Peyer's patch (tissue), 4 donors: ENCODE results near the gene PTP4A2. TPM values are rescaled to one million over a fixed set of nuclear protein-coding genes. Genes with fewer than 3 reads are reported as not detected.

Experiments
- DNase-seq, 3 donors: peaks; one replicate each; pipeline ENCODE4 v3.0.0-alpha.2; 2017 to 2019
- H3K27ac ChIP-seq, 4 donors: fragments of 200-600 bp; sonication (generic); one replicate each; pipeline ENCODE4 v1.5.1; 2016 to 2019
- H3K27me3 ChIP-seq, 2 donors: fragments of 200-600 bp; sonication (generic); one replicate each; pipeline ENCODE4 v1.5.1; 2019
- H3K36me3 ChIP-seq, 3 donors: fragments of 200-600 bp; sonication (generic); one replicate each; pipeline ENCODE4 v1.5.1; 2016 to 2019
- H3K4me1 ChIP-seq, 4 donors: fragments of 200-600 bp; sonication (generic); one replicate each; pipeline ENCODE4 v1.5.1; 2016 to 2019
- H3K4me3 ChIP-seq, 4 donors: fragments of 200-600 bp; sonication (generic); 1 replicate in 3 of 4; 2 replicates in 1 of 4; pipeline ENCODE4 v1.5.1; 2016 to 2019; ENCODE audit warnings: mild to moderate bottlenecking in 1 of 4
- H3K9me3 ChIP-seq, 4 donors: fragments of 200-600 bp; sonication (generic); one replicate each; pipeline ENCODE4 v1.5.1; 2016 to 2019; ENCODE audit warnings: mild to moderate bottlenecking in 1 of 4
- POLR2A ChIP-seq, 2 donors: fragments of 450-650 bp; IDR thresholded peaks; one replicate each; pipeline ENCODE4 v1.5.1; 2017; ENCODE audit warnings: antibody characterized with exemption in 2 of 2, mild to moderate bottlenecking in 2 of 2, moderate library complexity in 2 of 2
- total RNA-seq, 4 donors: library from RNA; depleted of rRNA; stranded (reverse); fragments of >200 nt; gene quantifications; one replicate each; pipeline ENCODE4 v1.1.0, GENCODE V29; 2016
- TF ChIP-seq, protein P1 (sequence below), 6 experiments: fragments of 450-650 bp in 4 of 6; fragments of 200-600 bp in 2 of 6; sonication (generic) in 1 of 6; IDR thresholded peaks; one replicate each; pipeline ENCODE4 v1.5.1; 2017 to 2019; ENCODE audit warnings: antibody characterized with exemption in 6 of 6, mild to moderate bottlenecking in 3 of 6, moderate library complexity in 1 of 6

Gene PTP4A2
- total RNA-seq, 4 donors from 2014 or later = 103 to 165 (median 122) TPM

DNA sequence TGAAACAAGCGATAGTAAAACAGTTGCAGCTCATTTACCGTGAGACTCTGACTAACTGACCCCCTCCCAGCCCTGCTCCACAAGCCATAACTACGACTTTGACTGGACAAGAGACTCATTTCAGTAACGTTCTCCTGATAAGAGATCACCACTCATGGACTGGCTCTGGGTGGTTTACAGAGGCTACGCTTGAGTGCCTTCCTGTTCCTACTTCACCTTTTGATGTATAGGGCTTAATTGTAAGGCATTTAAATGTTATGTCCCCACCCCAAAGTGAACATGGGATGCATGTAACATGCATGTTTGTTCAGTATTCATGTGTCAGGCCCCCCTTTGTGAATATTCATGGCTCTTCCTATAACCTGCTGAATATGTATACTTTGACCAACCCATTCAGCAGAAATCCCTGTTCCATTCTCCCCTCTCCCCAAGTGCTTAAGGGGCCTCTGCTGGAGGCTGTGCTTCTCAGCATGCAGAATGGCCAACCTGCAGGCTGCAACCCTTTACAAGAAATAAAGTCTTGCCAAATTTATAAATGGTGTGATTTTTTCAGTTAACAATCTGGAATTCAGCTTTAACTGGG lies 71.6 kb downstream of the PTP4A2 start:
- no peak overlapping the region for H3K4me3 ChIP-seq
- H3K27me3 ChIP-seq = no peaks in the 10 kb centered on the region
- no peaks in the 10 kb centered on the region for H3K4me1 ChIP-seq
- H3K27ac ChIP-seq = no peak overlapping the region
- no peak for DNase-seq
- TF ChIP-seq, protein P1, sequence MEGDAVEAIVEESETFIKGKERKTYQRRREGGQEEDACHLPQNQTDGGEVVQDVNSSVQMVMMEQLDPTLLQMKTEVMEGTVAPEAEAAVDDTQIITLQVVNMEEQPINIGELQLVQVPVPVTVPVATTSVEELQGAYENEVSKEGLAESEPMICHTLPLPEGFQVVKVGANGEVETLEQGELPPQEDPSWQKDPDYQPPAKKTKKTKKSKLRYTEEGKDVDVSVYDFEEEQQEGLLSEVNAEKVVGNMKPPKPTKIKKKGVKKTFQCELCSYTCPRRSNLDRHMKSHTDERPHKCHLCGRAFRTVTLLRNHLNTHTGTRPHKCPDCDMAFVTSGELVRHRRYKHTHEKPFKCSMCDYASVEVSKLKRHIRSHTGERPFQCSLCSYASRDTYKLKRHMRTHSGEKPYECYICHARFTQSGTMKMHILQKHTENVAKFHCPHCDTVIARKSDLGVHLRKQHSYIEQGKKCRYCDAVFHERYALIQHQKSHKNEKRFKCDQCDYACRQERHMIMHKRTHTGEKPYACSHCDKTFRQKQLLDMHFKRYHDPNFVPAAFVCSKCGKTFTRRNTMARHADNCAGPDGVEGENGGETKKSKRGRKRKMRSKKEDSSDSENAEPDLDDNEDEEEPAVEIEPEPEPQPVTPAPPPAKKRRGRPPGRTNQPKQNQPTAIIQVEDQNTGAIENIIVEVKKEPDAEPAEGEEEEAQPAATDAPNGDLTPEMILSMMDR (IDR thresholded peaks at IDR 0.05) = no peak
- TF ChIP-seq POLR2A (IDR thresholded peaks at IDR 0.05) = no peak
- no peaks in the 10 kb centered on the region for H3K9me3 ChIP-seq
- no peaks in the 10 kb centered on the region for H3K36me3 ChIP-seq

DNA sequence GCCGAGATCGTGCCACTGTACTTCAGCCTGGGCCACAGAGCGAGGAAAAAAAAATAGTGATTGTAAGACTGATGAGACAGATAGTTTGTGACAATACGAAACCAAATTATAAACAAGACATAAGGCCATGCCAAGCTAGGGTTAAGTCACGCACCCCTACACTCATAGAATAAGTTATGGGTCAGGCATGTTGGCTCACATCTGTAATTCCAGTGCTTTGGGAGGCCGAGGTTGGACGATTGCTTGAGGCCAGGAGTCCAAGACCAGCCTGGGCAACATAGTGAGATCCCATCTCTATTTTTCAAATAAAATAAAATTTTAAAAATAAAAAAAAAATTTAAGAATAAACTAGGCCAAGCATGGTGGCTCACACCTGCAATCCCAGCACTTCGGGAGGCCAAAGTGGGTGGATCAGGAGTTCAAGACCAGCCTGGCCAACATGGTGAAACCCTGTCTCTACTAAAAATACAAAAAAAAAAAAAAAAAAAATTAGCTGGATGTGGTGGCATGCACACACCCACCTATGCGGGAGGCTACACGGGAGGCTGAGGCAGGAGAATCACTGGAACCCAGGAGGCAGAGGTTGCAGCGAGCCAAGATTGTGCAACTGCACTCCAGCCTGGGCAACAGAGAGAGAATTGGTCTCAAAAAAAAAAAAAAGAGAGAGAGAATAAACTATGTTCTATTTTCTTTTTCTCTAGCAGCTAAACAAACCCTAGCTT lies 72.3 kb downstream of the PTP4A2 start:
- Histone ChIP-seq H3K4me3 (no peak overlapping the region), H3K4me1 (no peaks in the 10 kb centered on the region), H3K9me3 (no peaks in the 10 kb centered on the region), H3K27ac (no peak overlapping the region), H3K27me3 (no peaks in the 10 kb centered on the region), H3K36me3 (no peaks in the 10 kb centered on the region)
- no peak for DNase-seq
- TF ChIP-seq, protein P1 (IDR thresholded peaks at IDR 0.05) = no peak
- no peak for TF ChIP-seq POLR2A (IDR thresholded peaks at IDR 0.05)

DNA sequence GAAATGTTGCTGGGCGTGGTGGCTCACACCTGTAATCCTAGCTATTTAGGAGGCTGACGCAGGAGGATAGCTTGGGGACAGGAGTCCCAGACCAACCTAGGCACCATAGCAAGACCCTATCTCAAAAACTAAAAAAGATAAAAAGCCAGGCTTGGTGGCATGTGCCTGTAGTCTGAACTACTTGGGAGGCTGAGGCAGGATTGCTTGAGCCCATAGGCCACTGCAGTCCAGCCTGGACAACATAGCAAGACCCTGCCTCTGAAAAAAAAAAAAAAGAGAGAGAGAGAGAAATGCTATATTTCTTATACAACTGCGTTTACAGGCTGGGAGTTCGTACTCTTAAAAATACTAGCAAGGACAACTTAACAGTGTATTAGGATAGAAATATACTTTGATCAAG lies 76.1 kb downstream of the PTP4A2 start:
- Histone ChIP-seq H3K36me3 (no peaks in the 10 kb centered on the region), H3K4me1 (no peaks in the 10 kb centered on the region), H3K4me3 (no peak overlapping the region), H3K27me3 (no peaks in the 10 kb centered on the region), H3K27ac (no peak overlapping the region), H3K9me3 (no peaks in the 10 kb centered on the region)
- TF ChIP-seq, protein P1 (IDR thresholded peaks at IDR 0.05) = no peak
- no peak for TF ChIP-seq POLR2A (IDR thresholded peaks at IDR 0.05)
- DNase-seq = no peak

DNA sequence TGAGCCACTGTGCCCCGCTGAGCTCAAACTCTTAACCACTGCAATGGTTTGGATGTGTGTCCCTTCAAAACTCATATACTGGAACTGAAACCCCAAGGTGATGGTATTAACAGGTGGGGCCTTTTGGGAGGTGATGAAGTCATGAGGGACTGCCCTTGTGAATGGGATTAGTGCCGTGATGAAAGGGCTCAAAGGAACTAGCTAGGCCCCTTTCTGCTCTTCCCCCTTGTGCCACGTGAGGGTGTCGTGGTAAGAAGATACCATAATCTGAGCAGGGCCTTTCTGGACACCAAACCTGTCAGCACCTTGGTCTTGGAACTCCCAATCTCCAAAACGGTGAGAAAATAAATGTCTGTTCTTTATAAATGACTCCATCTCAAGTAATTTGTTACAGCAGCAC lies 76.8 kb downstream of the PTP4A2 start:
- DNase-seq = peak in 1 of 3 donors; percentile 30
- no peak overlapping the region for H3K27ac ChIP-seq
- no peaks in the 10 kb centered on the region for H3K4me1 ChIP-seq
- no peak for TF ChIP-seq POLR2A (IDR thresholded peaks at IDR 0.05)
- TF ChIP-seq, protein P1 (IDR thresholded peaks at IDR 0.05) = no peak
- H3K27me3 ChIP-seq = no peaks in the 10 kb centered on the region
- no peaks in the 10 kb centered on the region for H3K9me3 ChIP-seq
- no peaks in the 10 kb centered on the region for H3K36me3 ChIP-seq
- H3K4me3 ChIP-seq = no peak overlapping the region

DNA sequence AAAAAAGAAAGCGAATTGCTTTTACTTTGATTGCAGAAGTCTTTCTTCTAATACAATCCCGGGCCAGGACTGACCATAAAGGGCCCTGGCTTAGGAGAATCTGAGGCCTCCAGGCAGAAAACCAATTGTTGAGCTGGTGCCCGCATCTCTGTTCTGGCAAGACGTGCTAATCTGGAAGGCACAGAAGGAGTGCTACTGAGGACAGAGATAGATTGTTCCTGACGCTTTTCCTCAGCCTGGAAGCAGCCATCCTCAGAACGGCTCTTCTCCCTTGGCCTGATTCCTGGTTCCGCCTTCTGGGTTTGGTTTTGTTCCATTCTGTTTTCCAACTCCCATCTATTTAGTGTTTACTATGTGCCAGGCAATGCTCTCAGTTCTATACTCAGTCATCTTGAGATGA lies 77.6 kb downstream of the PTP4A2 start:
- TF ChIP-seq, protein P1 (IDR thresholded peaks at IDR 0.05) = no peak
- TF ChIP-seq POLR2A (IDR thresholded peaks at IDR 0.05) = no peak
- no peaks in the 10 kb centered on the region for H3K4me1 ChIP-seq
- H3K27me3 ChIP-seq = no peaks in the 10 kb centered on the region

More for the DNA sequence above, 77.6 kb downstream of the PTP4A2 start:
- no peak overlapping the region for H3K27ac ChIP-seq
- H3K4me3 ChIP-seq = no peak overlapping the region
- DNase-seq = no peak
- no peaks in the 10 kb centered on the region for H3K36me3 ChIP-seq
- no peaks in the 10 kb centered on the region for H3K9me3 ChIP-seq
